Effector CD8-positive, alpha-beta T cell (primary cell): ENCODE measurements around the gene PRDM12.

ENCODE experiments used
- DNase-seq: peaks from one replicate; lab custom pipeline; 2025; lab: John Stamatoyannopoulos, UW

Gene PRDM12

GRCh38 chr9:130689937-130690700, 25.7 kb downstream of the PRDM12 start:
- DNase-seq = no peak

DNA sequence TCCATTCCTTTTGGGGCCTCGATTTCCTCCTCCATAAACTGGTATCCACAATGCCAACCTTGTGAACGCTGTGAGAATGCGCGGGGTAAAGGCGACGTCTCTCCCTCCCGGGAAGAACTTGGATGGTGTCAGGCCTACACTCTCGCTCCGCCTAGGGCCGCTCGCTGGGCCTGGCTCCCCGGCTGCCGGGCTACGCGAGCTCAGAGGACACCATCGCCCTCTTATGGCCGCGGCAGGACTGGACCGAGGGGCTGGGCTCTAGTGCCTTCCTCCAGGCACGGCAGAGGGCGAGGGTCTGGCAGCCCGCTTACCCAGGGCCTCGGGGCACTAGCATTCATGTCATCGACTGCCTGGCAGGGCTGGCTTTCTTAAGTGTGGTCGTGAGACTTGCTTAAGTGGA, 27.9 kb downstream of the PRDM12 start:
- no peak for DNase-seq

GRCh38 chr9:130693101-130693425, 28.7 kb downstream of the PRDM12 start:
- no peak for DNase-seq

DNA sequence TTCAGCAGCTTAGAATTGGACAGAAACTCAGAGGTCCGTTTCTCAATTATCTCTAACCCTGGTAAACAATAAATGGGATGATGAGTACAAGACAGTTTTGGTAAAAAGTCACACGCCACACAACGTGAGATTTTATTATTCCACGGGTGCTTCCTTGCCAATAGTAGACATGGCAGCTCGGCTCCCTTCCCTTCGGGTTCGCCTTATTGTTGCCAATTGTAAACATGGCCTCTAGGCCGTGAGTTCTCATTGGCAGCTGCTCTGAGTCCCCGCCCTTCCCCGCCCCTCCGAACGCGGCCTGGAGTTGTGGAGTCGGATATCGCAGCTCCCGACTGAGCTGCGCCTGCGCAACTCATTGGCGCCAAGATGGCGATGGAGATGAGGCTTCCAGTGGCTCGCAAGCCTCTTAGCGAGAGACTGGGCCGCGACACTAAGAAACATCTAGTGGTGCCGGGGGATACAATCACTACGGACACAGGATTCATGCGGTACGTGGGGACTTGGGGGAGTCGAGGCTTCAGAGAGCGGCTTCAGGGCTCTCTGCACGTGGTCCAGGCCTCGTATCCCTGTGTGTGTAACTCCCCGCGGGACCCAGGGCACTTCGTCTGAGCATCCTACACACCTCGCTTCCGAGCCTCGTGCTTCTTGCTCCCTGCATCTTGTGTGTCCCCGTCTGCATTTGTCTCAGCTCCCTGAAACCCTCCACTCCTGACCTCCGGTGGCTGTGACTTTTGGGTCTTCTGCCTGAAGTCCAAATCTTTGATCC, 29.2 kb downstream of the PRDM12 start, which contains the start of gene EXOSC2:
EXOSC2 (plus strand) TSS at position 355 of the 766 bp plus-strand sequence; CDS start at position 367, 12 bp downstream.
- DNase-seq = peak; percentile 96

DNA sequence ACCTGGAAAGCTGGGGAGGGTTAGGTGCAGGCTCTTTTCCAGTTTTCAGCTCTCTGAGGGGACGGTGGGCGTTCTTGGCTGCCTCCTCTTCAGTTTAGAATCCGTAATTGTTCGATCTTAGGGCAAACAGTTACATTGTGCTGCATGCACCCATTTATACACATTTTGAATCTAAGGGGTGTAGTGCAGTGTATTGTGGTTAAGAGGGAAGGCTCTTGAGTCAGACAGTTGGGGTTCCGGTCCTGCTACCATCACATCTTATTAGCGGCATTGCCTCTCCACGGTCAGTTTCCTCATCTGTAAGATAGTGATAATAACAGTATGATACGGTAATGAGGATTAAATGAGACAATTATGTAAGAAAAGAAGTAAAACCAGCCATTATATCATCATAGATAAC, 29.8 kb downstream of the PRDM12 start:
- no peak for DNase-seq

- no peak for DNase-seq
Measured at GRCh38 chr9:130696139-130696650, 31.8 kb downstream of the PRDM12 start.

- no peak for DNase-seq
Measured at GRCh38 chr9:130696996-130697395, 32.6 kb downstream of the PRDM12 start.

GRCh38 chr9:130698514-130698913, 34.1 kb downstream of the PRDM12 start:
- no peak for DNase-seq

DNA sequence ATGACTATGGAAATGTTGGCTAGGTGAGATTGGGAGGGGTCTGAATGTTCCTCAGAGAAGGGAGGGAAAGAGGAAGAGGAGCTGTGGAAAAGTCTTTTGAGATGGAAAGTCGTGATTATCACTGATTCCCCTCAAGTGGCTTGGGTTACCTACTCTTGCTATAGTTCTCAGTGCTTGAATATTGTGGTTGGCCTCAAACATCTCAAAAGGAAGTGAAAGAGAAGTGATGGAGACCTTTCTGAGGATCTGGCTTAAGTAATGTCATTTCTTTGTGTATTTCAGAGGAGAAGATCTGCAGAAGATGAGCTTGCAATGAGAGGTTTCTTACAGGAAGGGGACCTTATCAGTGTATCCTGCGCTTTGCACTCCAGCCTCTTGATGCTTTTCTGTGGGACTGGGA, 34.7 kb downstream of the PRDM12 start:
- DNase-seq = no peak

DNA sequence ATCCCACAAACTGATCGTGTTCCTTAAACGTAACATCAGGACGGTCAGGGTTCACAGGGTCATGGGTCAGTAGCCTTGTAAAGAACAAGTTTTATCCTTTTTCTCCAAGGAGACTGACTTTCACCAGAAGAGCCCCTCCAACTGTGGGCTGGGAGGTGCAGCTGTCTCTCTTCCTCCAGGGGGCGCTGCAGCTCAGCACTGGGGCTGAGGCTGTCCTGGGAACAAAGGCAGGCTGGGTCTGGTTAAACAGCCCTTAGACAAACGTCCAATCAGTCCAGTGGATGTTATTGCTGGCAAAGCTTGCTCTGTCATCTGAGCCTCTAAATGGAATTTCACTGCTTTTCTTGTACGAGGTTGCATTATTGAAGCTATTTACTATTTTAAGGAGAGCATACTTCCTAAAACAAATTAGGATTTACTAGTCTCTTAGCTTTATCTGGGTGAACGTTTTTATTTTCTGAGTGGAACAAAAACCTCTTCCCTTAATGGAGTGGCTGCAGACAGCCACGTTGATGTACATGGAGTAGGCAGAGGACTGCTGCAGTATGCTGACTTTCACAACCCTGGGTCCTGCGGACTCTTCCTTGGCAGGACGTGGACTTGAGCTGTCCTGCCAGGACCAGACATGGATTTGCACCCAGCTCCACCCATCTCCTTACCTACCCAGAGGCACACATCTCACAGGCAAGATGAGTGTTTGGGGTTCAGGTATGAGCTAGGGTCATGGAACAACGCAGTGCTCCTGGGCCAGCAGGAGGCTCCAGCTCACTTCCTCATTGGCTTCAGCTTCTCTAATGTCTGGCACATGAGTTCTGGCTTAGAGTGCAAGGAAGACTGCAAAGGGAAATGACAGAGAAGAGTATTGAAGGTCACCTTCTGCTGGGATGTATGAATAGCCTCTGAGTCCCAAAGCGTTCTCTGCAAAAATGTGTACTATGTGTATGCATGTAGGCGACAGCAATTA, 36.9 kb downstream of the PRDM12 start:
- DNase-seq = peak; percentile 65

GRCh38 chr9:130703501-130703900, 39.1 kb downstream of the PRDM12 start:
- DNase-seq = no peak

DNA sequence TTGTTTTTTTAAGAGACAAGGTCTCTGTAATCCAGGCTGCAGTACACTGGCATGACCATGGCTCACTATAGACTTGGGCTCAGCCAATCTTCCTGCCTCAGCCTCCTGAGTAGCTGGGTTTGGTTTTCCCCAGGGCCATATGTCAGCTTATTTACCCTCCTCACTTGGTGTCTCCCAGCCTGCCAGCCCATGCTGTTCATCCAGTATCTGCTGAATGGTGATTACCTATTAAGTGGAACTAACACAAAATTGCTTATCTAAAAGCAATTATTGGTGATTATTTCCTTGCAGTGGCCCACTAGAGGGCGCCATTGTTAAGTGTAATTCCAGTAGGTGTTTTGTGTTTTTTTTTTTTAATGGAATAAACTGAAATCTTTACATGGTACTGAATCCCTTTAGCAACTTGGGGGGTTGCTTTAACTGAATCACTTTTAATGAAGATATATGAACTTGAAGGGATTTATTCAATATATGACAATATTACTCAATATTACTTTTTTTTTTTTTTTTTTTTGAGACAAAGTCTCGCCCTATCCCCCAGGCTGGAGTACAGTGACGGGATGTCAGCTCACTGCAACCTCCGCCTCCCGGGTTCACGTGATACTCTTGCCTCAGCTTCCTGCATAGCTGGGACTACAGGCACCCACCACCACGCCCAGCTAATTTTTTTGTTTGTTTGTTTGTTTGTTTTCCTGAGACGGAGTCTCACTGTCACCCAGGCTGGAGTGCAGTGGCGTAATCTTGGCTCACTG, 43.0 kb downstream of the PRDM12 start:
- peak; percentile 64 for DNase-seq

- DNase-seq = no peak
Measured at GRCh38 chr9:130710822-130711352, 46.5 kb downstream of the PRDM12 start.

DNA sequence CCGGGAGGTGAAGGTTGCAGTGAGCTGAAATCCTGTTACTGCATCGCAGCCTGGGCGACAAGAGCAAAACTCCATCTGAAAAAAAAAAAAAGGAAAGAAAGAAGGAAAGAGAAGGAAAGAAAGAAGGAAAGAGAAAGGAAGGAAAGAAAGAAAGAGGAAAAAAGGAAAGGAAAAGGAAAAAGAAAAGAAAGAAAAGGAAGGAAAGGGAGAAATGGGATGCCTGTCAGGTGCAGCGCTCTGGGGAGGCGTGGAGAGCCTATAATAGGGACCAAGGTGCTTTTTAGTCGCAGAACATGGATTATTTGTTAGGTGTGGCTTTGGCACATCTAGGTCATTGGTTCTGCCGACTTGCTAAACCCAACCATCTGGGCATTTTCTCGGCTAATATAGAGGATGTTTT, 47.1 kb downstream of the PRDM12 start:
- DNase-seq = no peak

DNA sequence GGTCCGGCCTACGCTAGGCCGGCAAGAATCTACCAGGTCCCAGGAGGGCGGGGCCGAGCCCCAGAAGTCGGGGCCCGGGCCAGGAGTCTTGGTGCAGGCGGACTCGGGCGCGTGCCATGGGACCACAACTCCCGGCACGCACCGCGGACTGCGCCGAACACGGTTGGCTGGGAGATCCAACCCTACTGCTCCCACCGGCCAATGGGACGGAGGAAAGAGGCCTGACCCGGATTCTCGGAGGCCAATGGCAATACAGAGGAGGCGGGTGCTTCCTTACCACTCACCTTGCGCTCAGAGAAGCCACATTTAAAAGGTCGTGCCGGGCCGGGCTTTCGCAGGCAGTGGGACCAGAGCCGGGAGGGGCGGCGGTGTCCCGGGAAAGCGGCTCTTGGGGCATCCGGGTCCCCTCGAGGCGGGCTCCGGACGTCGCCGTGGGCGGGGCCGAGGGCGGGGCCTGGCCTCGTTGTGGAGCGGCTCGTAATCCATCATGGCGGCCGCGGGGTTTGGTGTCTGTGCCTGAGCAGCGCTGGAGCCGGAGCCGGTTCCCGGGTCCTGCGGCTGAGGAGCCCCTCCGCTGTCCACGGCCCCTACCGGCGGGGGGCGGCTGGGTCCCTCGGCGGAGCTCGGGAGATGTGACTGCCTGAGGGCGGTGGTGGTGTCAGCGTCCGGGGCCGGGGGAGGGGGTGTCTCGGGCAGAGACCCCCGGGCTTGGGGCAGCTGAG, 48.3 kb downstream of the PRDM12 start:
- peak; percentile 92 for DNase-seq

DNA sequence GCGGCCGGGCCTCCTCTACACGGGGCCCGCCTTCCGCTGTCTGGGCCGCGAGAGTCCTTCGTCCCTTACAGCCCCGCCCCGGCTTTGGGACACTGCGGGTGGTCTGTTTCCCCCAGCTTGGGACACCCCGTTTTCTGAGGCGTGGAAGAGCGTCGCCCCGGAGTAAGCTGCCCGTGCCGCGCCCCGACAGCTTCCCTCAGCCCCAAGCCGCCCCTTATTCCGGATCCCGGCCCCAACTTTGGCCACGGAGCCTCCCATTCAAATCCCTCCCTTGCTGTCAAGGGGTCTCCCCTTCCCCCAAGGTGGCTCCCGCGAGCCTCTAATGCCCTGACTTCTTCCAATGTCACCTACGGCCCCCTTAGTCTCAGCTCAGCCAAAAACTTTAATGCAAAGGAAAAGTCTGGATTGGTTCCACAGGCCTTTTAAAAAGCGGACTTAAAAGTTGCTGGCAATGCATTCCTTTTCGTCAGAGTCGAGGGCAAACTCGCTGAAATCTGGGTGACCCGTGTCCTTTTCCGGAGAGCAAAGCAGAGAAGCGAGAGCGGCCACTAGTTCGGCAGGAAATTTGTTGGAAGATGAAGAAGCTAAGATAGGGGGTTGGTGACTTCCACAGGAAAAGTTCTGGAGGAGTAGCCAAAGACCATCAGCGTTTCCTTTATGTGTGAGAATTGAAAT, 49.0 kb downstream of the PRDM12 start:
- peak; percentile 28 for DNase-seq

DNA sequence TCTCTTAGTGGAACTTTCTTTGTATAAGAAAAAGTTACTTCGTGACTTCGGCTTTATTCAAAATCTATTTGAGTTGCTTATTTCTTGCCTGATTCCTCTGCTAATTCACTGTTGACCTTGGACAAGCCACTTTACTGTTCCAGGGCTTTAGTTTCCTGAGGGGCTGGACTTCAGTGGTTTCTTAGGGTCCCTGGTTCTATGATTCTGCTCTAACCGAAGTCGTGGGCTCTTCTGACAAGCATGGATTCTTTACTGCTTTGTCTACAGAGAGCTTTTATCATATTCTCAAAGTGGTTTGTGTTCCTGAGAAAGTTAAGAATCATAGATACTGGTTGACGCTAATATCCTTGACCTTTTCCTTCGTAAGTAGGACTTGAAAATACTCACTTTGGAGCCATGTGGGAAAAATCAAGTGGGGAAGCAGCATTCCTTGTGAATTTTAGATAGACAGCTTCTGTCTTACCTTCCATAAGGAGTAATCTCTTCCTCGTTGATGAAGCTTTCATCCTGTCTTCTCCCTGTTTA, 50.3 kb downstream of the PRDM12 start:
- no peak for DNase-seq

- no peak for DNase-seq
Measured at GRCh38 chr9:130715270-130715669, 50.9 kb downstream of the PRDM12 start.

GRCh38 chr9:130718562-130718961, 54.2 kb downstream of the PRDM12 start:
- DNase-seq = no peak
